PC-9 (cell line): ENCODE results near the gene IDI1. TPM values are rescaled to one million over a fixed set of nuclear protein-coding genes. Genes with fewer than 3 reads are reported as not detected.

Experiments used
- BruUV-seq: library from RNA; stranded (reverse); fragments of 400-500 nt; replicated peaks from 2 replicates; lab custom pipeline; 2021; lab: Mats Ljungman, UMichigan
- CTCF ChIA-PET: fragments of 300-600 bp; sonication (Branson Sonifier 250); formaldehyde crosslinking; loops from one replicate; lab custom pipeline; 2022; ENCODE audit warnings: antibody characterized with exemption; lab: Charles Lee
- POLR2A ChIA-PET: fragments of 300-600 bp; sonication (Branson Sonifier 250); formaldehyde crosslinking; loops from one replicate; lab custom pipeline; 2022; ENCODE audit warnings: antibody characterized with exemption; ENCODE audit not compliant: unreplicated experiment; lab: Charles Lee
- DNase-seq, 2 experiments: peaks; one replicate each; pipeline versions ENCODE4 v3.0.0 to v3.0.0-alpha.2; 2015 to 2022; ENCODE audit warnings: mixed read lengths in 1 of 2
- H2AFZ ChIP-seq: fragments of 200-600 bp; sonication (generic); 2 replicates; pipeline ENCODE4 v1.8.1; 2017; ENCODE audit warnings: antibody characterized with exemption
- H3F3A ChIP-seq: fragments of 200-600 bp; sonication (generic); 2 replicates; pipeline ENCODE4 v1.8.1; 2017; ENCODE audit warnings: antibody characterized with exemption, mild to moderate bottlenecking, low read depth; ENCODE audit not compliant: insufficient read depth
- H3K27ac ChIP-seq: fragments of 200-600 bp; sonication (generic); 2 replicates; pipeline ENCODE4 v1.6.1; 2016; ENCODE audit warnings: mixed run types
- H3K27me3 ChIP-seq: fragments of 200-600 bp; sonication (generic); 2 replicates; pipeline ENCODE4 v1.6.1; 2016; ENCODE audit warnings: low read depth, mixed run types; ENCODE audit not compliant: insufficient read depth
- H3K36me3 ChIP-seq: fragments of 200-600 bp; sonication (generic); 2 replicates; pipeline ENCODE4 v1.6.1; 2016; ENCODE audit warnings: low read depth, mixed run types
- H3K4me1 ChIP-seq: fragments of 200-600 bp; sonication (generic); replicated peaks from 2 replicates; pipeline ENCODE4 v1.6.1; 2016; ENCODE audit warnings: mixed run types; ENCODE audit not compliant: insufficient read depth
- H3K4me2 ChIP-seq: fragments of 200-600 bp; sonication (generic); 2 replicates; pipeline ENCODE4 v1.6.1; 2017; ENCODE audit warnings: mixed run types
- H3K4me3 ChIP-seq: fragments of 200-600 bp; sonication (generic); 2 replicates; pipeline ENCODE4 v1.6.1; 2016; ENCODE audit warnings: mixed run types
- H3K79me2 ChIP-seq: fragments of 200-600 bp; sonication (generic); 2 replicates; pipeline ENCODE4 v1.6.1; 2017; ENCODE audit warnings: low read depth, mixed run types
- H3K9me2 ChIP-seq: fragments of 200-600 bp; sonication (generic); 2 replicates; pipeline ENCODE4 v1.8.1; 2017; ENCODE audit warnings: mild to moderate bottlenecking; ENCODE audit not compliant: insufficient read depth
- H3K9me3 ChIP-seq: fragments of 200-600 bp; sonication (generic); 2 replicates; pipeline ENCODE4 v1.8.1; 2016; ENCODE audit warnings: low read depth; ENCODE audit not compliant: insufficient read depth
- H4K20me1 ChIP-seq: fragments of 200-600 bp; sonication (generic); 2 replicates; pipeline ENCODE4 v1.8.1; 2017; ENCODE audit not compliant: insufficient read depth
- CTCF ChIP-seq: fragments of 200-600 bp; sonication (generic); conservative IDR thresholded peaks from 2 replicates; pipeline ENCODE4 v1.6.1; 2017; ENCODE audit warnings: mixed run types, antibody characterized with exemption, mild to moderate bottlenecking, moderate library complexity
- EZH2 ChIP-seq: fragments of 200-600 bp; sonication (generic); IDR thresholded peaks from 2 replicates; pipeline ENCODE4 v1.8.0; 2017; ENCODE audit warnings: antibody characterized with exemption, low read depth
- intact Hi-C: fragments of 100-400 bp; cut with micrococcal nuclease; formaldehyde crosslinking; loops from one replicate; pipeline ENCODE4 v1.10.0; 2022; ENCODE audit not compliant: unreplicated experiment
- total RNA-seq: library from RNA; stranded (reverse); gene quantifications from 2 replicates; pipeline ENCODE4 v1.2.3, GENCODE V29; 2021

The IDI1 gene
- total RNA-seq, 1 experiment from 2014 or later, result 57.7 TPM

GRCh38 chr10:1090696-1091095 is 41.8 kb upstream of the IDI1 start:
- H3K27me3 ChIP-seq, result no peaks in the 10 kb centered on the region
- H3K4me1 ChIP-seq, result no peaks in the 10 kb centered on the region
- intact Hi-C loops, result no loop called here
- no peak overlapping the region for H3K4me3 ChIP-seq
- no peaks in the 10 kb centered on the region for H3K9me3 ChIP-seq
- H3F3A ChIP-seq, result no peaks in the 10 kb centered on the region
- no TSS peak for BruUV-seq
- ChIA-PET CTCF (no interaction called here), POLR2A (no interaction called here)
- H3K4me2 ChIP-seq, result no peak overlapping the region
- H3K27ac ChIP-seq, result no peak overlapping the region
- H4K20me1 ChIP-seq, result no peaks in the 10 kb centered on the region
- DNase-seq, result no peak
- no peaks in the 10 kb centered on the region for H3K79me2 ChIP-seq
- no peaks in the 10 kb centered on the region for H3K36me3 ChIP-seq
- TF ChIP-seq EZH2 (no peak), CTCF (no peak)
- H2AFZ ChIP-seq, result no peak overlapping the region
- no peaks in the 10 kb centered on the region for H3K9me2 ChIP-seq

- Histone ChIP-seq H3K4me2 (no peak overlapping the region), H3K36me3 (no peaks in the 10 kb centered on the region), H3K79me2 (no peaks in the 10 kb centered on the region), H3K9me3 (no peaks in the 10 kb centered on the region), H3K9me2 (no peaks in the 10 kb centered on the region), H4K20me1 (no peaks in the 10 kb centered on the region), H3K27ac (no peak overlapping the region), H3F3A (no peaks in the 10 kb centered on the region), H3K4me1 (no peaks in the 10 kb centered on the region), H3K4me3 (no peak overlapping the region), H2AFZ (no peak overlapping the region), H3K27me3 (no peaks in the 10 kb centered on the region)
- POLR2A ChIA-PET, result no interaction called here
- no peak for TF ChIP-seq EZH2
- TF ChIP-seq CTCF, result no peak
- no TSS peak for BruUV-seq
- DNase-seq, result no peak
- intact Hi-C loops, result no loop called here
- CTCF ChIA-PET, result no interaction called here
Measured at GRCh38 chr10:1089017-1089689, 40.2 kb upstream of the IDI1 start.

- Histone ChIP-seq H2AFZ (no peak overlapping the region), H3K79me2 (no peaks in the 10 kb centered on the region), H4K20me1 (no peaks in the 10 kb centered on the region), H3K27me3 (no peaks in the 10 kb centered on the region), H3K9me2 (no peaks in the 10 kb centered on the region), H3F3A (no peaks in the 10 kb centered on the region), H3K4me2 (no peak overlapping the region), H3K36me3 (no peaks in the 10 kb centered on the region), H3K4me3 (no peak overlapping the region), H3K9me3 (no peaks in the 10 kb centered on the region), H3K4me1 (no peaks in the 10 kb centered on the region), H3K27ac (no peak overlapping the region)
- BruUV-seq, result no TSS peak
- intact Hi-C loops, result no loop called here
- POLR2A ChIA-PET, result interaction anchor here (0.6 kb wide), 1 partner anchor 155 kb away, joined by 3 read pairs; the partner anchor contains the start of gene LARP4B
- CTCF ChIA-PET, result no interaction called here
- DNase-seq, result no peak
- TF ChIP-seq CTCF (no peak), EZH2 (no peak)
Measured at GRCh38 chr10:1086787-1087186, 37.9 kb upstream of the IDI1 start.
